T47D (cell line): ENCODE results near the gene NEK6.

Experiments
- DNase-seq, 2 experiments: peaks; one replicate each; pipeline versions ENCODE4 v3.0.0 to v3.0.0-alpha.2; 2011 to 2012; ENCODE audit warnings: low read depth in 1 of 2, low spot score in 1 of 2
- JUND ChIP-seq: IDR thresholded peaks from 2 replicates; pipeline ENCODE4 v1.6.1; 2012; ENCODE audit warnings: low read depth
- in situ Hi-C: cut with HindIII; loops from 2 replicates; pipeline ENCODE4 v1.10.0; 2016; ENCODE audit warnings: low sequenced_read_pairs, low pct_unique_long_range_greater_than_20kb

NEK6 gene

DNA sequence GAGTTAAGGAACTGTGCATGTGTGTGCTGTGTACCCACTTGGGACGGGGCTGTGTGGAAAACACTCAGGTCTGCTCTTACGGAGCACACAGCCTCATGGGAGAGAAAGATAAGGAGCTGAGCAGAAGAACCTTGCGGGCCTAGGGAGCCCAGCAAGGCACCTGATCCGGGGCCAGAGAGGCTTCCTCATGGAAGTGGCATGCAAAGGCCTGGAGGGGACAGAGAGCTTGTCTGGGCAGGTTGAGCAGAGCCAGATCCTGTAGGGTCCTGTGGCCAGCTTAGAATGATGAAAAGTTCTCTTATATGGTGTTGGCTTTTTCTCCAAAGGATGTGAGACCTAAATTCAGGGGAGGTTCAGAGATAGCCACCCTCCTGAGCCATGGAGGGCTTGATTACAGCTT is 45.2 kb downstream of the NEK6 start:
- peak in 1 of 2 experiments; percentile 50 for DNase-seq
- in situ Hi-C loops, result no loop called here
- TF ChIP-seq JUND, result no peak

DNA sequence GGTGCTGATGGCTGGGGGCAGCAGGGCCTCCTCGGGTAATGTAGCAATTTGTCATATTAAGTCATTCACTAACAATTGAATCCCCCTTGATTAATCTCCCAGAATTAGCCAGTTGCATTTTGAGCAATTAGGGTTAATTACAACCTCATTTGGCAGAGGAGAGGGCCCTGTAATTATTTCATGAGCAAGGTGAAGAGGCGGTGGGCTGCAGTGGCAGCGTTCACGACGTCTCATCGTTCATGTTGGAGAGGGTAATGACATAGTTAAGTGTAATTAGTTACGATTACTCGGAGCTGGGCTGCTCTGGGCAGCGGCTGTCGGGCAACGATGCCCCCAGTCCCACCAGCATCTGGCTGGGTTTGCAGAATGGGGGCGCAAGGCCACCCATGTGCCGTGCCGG is 46.0 kb downstream of the NEK6 start:
- no peak for DNase-seq
- no peak for TF ChIP-seq JUND
- in situ Hi-C loops, result no loop called here

DNA sequence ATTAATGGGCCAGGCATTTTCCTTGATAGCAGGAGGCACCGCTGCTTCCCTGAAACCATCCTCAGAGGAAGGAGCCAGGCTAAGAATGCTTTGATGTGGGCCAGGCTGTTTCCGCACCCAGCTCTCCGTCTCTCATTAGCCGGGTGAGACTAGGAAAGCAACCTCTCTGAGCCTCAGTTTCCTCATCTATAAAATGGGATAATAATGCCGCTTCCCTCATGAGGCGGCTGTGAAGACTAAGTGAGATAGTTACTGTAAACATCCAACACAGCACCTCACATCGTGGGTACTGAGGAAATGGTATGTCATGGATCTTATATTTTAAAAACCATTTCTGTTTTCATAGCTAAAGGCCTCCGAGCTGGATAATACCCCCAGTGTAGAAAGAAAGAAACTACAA is 46.5 kb downstream of the NEK6 start:
- in situ Hi-C loops, result no loop called here
- no peak for TF ChIP-seq JUND
- no peak for DNase-seq

DNA sequence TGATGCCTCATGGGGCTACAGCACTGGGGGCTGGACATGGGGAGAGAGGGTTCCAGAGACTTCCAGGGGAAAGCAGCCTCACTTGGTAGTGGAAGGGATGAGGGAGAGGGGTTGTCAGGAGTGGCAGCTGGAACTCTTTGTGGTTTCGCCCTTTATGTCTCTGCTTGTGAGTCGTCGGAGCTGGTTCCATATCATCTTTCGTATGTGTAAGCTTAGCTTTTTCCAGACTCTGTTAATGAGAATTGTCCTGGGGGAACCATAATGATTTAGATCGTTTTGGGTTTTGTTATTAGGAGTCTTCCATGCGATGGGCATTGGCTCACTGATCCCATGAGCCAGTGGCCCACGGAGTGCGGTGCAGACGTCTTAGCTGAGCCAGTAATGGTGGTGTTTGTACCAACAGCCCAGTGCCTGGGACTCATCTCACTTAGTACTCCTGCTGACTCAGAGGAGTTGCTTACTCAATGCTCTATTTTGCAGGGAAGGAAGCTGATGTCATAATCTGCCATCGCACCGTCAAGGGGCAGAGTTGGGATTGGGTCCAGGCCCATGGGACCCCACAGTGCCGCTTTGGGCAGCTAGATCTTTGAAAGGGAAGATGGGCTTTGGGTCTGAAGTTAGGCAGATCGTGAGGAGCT is 48.5 kb downstream of the NEK6 start:
- in situ Hi-C loops, result no loop called here
- no peak for TF ChIP-seq JUND
- DNase-seq, result no peak

DNA sequence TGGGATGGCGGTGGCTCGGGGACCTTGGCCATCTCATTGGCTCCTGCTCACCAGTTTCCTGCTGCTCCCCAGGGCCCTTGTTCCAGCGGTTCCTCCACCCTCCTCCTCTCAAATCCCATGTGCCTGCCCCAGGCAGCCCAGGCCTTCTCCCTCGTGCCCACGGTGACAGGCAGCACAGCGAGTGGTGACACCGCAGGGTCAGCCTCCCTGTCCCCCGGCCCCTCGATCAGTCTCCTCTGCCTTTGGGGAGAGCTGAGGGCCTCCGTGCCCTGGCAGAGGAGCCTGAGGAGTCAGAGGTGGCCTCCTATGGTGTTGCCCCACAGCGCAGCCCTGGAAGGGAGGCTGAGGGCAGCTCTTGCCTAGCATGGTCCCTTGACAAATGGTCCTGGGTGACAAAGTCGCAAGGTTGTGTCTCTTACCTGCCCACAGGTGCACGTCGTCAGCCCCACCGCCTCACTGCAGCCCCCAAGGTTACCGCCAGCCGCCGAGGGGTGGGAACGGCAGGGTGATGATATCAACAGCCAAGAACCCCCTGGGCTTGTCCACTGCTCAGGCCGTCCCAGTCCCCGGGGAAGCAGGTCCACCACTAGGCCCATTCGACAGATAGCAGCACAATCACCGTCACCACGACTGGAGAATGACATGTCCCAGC is 49.8 kb downstream of the NEK6 start:
- no peak for DNase-seq
- no peak for TF ChIP-seq JUND
- in situ Hi-C loops, result no loop called here

DNA sequence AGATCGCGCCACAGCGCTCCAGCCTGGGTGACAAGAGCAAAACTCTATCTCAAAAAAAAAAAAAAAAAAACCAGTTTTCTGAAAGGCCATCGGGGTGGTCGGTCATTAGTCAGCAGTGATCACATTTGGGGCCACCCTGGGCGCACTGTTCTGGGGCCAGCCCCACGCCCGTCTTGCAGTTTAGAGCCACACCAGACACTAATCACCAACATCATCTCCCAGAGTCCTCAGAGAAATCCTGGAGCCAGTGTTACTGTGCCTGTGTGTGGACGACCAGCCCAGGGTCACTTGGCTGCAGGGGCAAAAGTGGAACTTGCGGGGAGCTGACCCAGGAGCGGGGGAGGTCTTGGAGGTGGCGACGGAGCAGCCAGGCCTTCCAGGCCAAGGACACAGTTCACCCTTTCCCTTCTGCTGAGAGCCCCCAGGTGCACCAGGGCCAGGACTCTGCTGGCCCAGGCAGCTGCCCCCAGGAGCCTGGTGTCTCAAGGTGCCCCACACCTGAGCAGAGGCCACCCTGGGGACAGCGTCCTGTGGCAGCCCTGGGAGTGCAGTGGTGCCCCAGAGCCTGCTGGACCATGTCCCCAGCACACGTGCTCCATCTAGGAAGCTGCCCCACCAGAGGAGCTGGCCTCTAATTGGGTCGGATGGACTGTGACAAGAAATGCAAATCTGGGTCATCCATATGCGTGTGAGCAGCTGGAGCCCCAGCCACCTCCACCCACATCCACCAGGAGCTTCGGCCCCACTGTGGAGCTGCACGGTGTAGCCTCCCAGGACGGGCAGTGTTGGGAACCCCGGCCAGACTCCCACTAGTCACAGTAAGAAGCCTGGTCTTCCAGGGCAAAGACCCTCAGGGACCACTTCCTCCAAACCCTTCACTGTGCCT is 51.1 kb downstream of the NEK6 start:
- TF ChIP-seq JUND, result no peak
- in situ Hi-C loops, result no loop called here
- no peak for DNase-seq

DNA sequence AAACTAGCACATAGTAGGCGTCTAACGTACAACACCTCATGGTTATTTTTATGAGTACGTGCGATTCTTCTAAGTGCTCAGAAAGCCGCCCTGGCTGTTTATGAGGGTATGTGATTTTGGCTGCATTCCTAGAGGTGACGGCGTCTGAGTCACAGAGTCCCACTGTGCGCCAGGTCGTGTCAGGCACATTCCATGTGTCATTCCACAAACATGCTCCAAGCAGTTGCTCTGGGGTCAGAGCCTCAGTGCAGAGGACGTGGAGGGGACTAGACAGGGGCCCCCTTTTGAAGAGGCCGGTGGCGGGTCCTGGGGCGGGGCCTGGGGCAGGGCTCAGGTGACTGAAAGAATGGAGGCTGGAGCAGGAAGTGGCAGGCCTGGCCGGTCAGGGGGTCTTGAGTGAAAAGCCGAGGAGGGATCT is 51.9 kb downstream of the NEK6 start:
- DNase-seq, result no peak
- in situ Hi-C loops, result no loop called here
- TF ChIP-seq JUND, result no peak

DNA sequence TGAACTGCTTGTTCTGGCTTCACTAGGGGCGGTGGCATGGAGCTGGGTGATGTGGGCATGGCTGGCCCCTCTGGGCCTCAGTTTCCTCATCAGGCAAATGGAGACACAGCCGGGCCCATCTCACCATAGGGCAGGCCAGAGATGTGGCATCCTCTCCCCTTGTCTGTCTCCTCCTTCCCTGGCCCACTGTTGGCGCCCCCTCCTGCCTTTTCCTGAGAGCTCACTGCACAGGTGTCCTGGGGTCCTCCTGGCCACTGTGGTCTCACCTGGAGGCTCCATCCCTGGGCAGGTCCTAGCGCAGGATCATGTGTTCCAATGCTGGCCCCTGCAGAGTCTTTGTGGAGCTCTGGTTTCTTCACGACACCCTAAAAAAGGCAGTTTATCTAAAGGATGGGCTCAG is 53.5 kb downstream of the NEK6 start:
- no peak for DNase-seq
- in situ Hi-C loops, result no loop called here
- no peak for TF ChIP-seq JUND

DNA sequence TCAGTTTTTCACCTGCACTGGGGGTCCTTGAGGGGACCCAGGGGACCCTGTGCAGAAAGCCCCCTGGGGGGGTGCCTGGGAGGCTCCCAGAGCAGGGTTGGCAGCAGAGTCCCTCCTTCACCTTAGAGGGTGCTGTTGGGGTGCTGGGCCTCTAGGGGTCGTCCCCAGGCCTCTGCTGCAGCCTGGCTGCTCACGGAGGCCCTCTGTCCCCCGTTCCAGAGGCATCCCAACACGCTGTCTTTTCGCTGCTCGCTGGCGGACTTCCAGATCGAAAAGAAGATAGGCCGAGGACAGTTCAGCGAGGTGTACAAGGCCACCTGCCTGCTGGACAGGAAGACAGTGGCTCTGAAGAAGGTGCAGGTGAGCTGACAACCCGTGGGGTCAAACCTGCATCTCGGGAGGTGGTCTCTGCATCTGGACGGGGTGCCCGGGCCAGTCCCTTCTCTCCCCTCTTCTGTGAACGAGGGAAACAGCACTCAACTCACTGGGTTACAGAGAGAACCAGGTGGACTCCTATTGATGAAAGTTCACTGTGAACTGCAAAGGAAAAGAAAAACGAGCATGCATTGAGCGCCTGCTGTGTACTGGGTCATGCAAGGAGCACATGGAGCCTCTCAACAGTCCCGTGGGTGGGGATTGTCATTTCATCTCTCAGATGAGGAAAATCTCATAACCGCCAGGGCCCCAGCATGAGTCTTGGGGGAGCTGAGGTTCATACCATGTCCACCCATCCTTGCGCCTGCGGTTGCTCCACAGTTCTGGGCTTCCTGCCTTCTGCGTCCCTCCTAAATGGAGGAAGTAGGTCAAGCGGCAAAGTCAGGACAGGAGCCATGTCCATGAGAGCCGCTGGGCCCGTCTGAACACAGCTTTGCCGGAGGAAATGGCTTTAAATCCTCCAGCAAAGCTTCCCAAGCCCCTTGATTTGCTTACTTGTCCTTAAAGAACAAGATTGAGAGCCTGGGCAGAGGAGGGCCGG is 54.8 kb downstream of the NEK6 start:
- in situ Hi-C loops, result no loop called here
- DNase-seq, result no peak
- no peak for TF ChIP-seq JUND

DNA sequence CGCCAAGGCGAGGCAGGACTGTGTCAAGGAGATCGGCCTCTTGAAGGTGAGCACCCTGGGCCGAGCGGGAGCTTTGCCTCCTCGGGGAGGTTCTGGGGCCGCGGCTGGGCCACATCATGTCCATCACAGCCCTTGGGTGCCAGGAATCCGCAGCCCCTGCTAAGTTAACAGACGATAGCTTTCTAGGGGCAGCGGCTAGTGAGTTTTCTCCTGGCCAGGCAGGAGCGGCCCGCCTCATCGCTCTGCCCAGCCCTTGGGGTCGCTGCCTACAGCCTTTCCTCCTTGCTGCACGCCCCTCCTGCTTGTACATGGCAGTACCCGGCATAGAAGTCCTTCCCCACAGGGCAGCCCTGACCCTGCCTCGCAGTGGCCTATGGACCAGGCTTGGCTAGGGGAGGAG is 56.2 kb downstream of the NEK6 start:
- in situ Hi-C loops, result no loop called here
- no peak for DNase-seq
- no peak for TF ChIP-seq JUND

DNA sequence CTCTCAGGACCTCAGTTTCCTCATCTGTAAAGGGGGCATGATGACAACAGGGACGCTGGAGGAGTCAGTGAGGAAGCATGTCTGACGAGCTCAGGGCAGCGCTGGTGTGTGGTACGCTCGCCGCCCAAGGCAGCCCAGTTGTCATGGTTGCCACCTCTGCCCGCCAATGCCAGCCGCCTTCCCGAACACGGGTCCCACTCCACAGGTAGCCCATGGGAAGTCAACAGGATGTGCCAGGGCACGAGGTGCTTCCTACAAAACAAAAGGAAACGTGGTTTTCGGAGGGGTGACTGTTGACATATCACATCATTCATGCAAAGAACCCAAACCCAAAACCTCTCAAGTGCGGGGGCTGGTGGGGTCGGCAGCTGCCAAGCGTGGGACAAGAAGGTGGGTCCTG is 58.1 kb downstream of the NEK6 start:
- TF ChIP-seq JUND, result no peak
- in situ Hi-C loops, result no loop called here
- DNase-seq, result no peak
